ENCODE measurements around the gene RDH13. TPM values are rescaled to one million over a fixed set of nuclear protein-coding genes. Genes with fewer than 3 reads are reported as not detected.
"Not testable (repeated sequence)": the region's sequence is repeated elsewhere in the genome, so short reads cannot be mapped to it uniquely, and the experiment has no call there.

The RDH13 gene
- total and polyA plus RNA-seq, 10 donors = 4.6 to 31.5 (median 17.2) TPM

- no peaks in the 10 kb centered on the region for H3K9me3 ChIP-seq
- peak overlapping the region in 5 of 8 donors; percentile 48 to 86 (median 84) for H3K27ac ChIP-seq
- no peak for TF ChIP-seq POLR2A (IDR thresholded peaks at IDR 0.05)
- TF ChIP-seq CTCF (IDR thresholded peaks at IDR 0.05 in 8 of 11, conservative IDR thresholded peaks at IDR 0.05 in 3 of 11) = no peak
- no peak for TF ChIP-seq POLR2AphosphoS5 (IDR thresholded peaks at IDR 0.05)
- intact Hi-C loops (cut with DNase I; ENCODE audit: low total_unique reads) = no loop called here
- WGBS, 5 donors = 72 to 90% (median 81%) methylated on average over 3 of the region's 3 CpGs
- DNase-seq = no peak
- peaks cover 0 to 28% (median 0%) of the 10 kb centered on the region in 7 donors for H3K27me3 ChIP-seq (replicated peaks in 1 of 7)
- peaks cover 0 to 10% (median 8%) of the 10 kb centered on the region in 6 donors for H3K36me3 ChIP-seq
- H3K4me3 ChIP-seq = peak overlapping the region in 4 of 8 donors; percentile 73 to 95 (median 81)
- H3K4me1 ChIP-seq = peaks cover 8 to 30% (median 15%) of the 10 kb centered on the region in 6 donors
Measured at GRCh38 chr19:55063492-55063843, 520 bp upstream of the RDH13 start.

GRCh38 chr19:55060287-55060686, 2.7 kb downstream of the RDH13 start:
- H3K27me3 ChIP-seq (replicated peaks in 1 of 7); H3K9me3 ChIP-seq; H3K27ac ChIP-seq; intact Hi-C loops (cut with DNase I; ENCODE audit: low total_unique reads); DNase-seq; H3K4me3 ChIP-seq: not testable (repeated sequence)
- Histone ChIP-seq H3K36me3 (peaks cover 4 to 42% (median 39%) of the 10 kb centered on the region in 6 donors), H3K4me1 (peaks cover 8 to 30% (median 15%) of the 10 kb centered on the region in 6 donors)
- 81 to 95% (median 88%) methylated on average over 9 of the region's 9 CpGs for WGBS, 5 donors

GRCh38 chr19:55058781-55059610, 4.0 kb downstream of the RDH13 start:
- H3K4me3 ChIP-seq = no peak overlapping the region
- H3K4me1 ChIP-seq = peaks cover 8 to 30% (median 15%) of the 10 kb centered on the region in 6 donors
- no peak overlapping the region for H3K27ac ChIP-seq
- WGBS, 5 donors = 92 to 97% (median 94%) methylated on average over 22 to 23 of the region's 23 CpGs
- H3K27me3 ChIP-seq (replicated peaks in 1 of 7) = no peaks in the 10 kb centered on the region
- peaks cover 4 to 55% (median 51%) of the 10 kb centered on the region in 6 donors for H3K36me3 ChIP-seq
- TF ChIP-seq CTCF (IDR thresholded peaks at IDR 0.05 in 8 of 11, conservative IDR thresholded peaks at IDR 0.05 in 3 of 11) (no peak), POLR2AphosphoS5 (IDR thresholded peaks at IDR 0.05) (no peak), POLR2A (IDR thresholded peaks at IDR 0.05) (no peak)
- no peak for DNase-seq
- H3K9me3 ChIP-seq = peaks cover 0 to 5% (median 0%) of the 10 kb centered on the region in 8 donors
- intact Hi-C loops (cut with DNase I; ENCODE audit: low total_unique reads) = no loop called here

GRCh38 chr19:55056827-55057226, 6.1 kb downstream of the RDH13 start:
- TF ChIP-seq CTCF (IDR thresholded peaks at IDR 0.05 in 8 of 11, conservative IDR thresholded peaks at IDR 0.05 in 3 of 11) (no peak), POLR2AphosphoS5 (IDR thresholded peaks at IDR 0.05) (no peak), POLR2A (IDR thresholded peaks at IDR 0.05) (no peak)
- Histone ChIP-seq H3K27me3 (replicated peaks in 1 of 7) (no peaks in the 10 kb centered on the region), H3K4me3 (no peak overlapping the region), H3K27ac (no peak overlapping the region), H3K36me3 (peaks cover 4 to 77% (median 67%) of the 10 kb centered on the region in 6 donors), H3K4me1 (peaks cover 2 to 20% (median 10%) of the 10 kb centered on the region in 6 donors), H3K9me3 (peaks cover 0 to 5% (median 0%) of the 10 kb centered on the region in 8 donors)
- 96 to 98% (median 97%) methylated on average over 9 of the region's 9 CpGs for WGBS, 5 donors
- intact Hi-C loops (cut with DNase I; ENCODE audit: low total_unique reads) = no loop called here
- DNase-seq = no peak
